GM19193 (cell line): ENCODE measurements around the gene CMC4.

Experiments
- POLR2A ChIP-seq: IDR thresholded peaks from 4 replicates; pipeline ENCODE4 v1.6.1; 2011; ENCODE audit not compliant: insufficient read depth, insufficient read length; ENCODE audit errors: extremely low read depth

The CMC4 gene

DNA sequence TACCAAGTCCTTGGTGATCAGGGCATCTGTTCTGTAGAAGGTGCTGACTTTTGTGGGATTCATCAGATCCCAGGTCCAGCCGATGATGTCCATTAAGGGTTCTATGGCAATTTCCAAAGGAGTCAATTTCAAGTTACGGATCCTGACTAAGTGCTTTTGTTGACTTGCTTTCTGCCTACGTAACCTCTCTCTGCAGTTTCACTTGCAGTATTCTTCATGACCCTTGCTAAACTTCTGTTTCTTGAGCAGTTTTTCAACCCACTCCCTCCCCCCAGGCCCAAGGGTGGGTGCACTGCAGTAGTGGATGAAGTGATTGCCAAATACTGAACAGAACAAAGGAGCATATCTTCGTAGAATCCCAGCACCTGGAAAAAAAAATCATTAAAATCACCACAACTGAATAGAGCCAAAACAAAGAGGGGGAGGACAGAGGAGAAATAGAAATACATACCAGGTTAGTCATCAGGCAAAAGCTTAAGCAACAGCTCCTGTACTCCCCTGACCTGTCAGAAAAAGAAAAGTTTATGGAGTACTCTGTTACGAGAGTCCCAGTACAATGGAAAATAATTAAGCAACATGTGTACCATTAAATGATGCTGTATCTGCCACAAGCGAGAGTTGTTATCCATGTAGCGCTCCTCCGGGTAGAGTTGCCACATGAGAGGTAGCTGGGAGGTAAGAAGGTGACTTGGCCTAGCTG is 5.8 kb downstream of the CMC4 start:
- TF ChIP-seq POLR2A, result no peak

DNA sequence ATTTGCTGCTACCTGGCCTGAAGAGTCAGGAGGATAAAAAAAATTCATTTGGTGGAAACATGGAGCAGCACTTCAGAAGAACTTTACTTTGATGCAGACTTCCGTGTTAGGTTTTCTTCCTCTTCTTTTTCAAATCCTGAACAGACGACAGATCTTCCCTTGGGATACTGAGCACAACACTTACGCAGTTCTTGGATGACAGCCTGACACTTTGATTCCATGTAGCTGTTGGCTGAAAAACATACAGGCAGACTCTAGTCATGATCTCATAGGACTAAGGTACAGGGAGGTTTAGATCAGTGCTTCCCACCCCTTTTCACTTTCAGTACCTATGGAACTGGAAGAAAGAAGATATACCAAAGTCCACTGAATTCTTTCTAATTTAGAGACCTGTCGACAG is 9.2 kb downstream of the CMC4 start:
- TF ChIP-seq POLR2A, result no peak

- no peak for TF ChIP-seq POLR2A
Observed at GRCh38 chrX:155056877-155057792, 13.8 kb downstream of the CMC4 start.

DNA sequence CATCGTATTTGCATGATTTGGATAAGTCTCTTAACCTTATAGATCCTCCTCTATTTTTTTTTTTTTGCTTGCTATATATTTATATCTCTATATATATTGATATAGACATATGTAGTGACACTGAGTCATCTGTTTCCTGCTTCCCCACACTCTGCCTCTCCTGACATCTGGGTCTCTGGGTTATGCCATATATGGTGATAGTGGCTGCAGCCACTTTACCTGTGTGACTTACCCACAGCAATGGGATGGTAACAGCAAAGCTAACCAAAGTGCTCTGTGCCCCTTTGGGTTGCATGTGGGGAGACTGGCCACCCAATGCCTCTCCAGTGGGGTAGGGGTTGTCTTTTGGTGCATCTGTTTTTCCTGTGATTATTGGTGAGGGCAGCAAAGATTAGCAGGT is 14.5 kb downstream of the CMC4 start:
- no peak for TF ChIP-seq POLR2A

DNA sequence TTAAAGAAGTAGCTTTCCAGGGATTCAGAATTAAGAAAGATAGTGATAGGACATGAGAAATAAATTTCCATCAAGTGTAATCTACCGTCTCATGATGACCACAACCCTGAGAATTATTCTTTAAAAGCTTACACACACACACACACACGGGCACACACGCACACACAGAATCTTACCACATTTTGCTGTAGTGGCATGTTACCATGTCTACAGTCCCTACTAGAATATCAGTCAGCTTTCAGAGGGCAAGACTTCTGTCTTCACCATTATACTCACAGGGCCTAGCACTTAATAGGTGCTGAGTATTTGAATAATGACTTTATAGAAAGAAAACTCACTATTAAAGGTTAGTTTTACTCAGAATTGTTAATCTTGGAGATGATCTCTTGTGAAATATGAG is 15.4 kb downstream of the CMC4 start:
- no peak for TF ChIP-seq POLR2A

DNA sequence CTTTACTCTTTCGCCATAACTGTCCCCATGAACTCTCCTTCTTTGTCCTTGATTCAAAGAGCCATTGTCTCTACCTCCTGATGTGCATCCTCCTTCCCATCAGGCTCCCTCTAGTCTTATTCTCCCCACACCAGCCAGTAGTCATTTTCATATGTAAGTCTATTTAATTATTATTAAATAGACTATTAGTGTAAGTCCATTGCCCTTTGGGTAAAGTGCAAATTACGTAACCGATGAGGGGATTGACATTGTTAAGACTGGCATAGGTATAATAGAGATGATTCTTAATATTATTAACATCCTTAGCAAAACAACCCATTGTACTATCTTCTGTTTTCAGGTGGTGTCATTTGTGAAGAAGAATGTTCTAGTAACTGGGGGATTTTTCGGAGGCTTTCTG is 16.7 kb downstream of the CMC4 start:
- TF ChIP-seq POLR2A, result no peak

GRCh38 chrX:155053656-155054055 is 17.3 kb downstream of the CMC4 start:
- no peak for TF ChIP-seq POLR2A

- TF ChIP-seq POLR2A, result no peak
Observed at GRCh38 chrX:155052738-155053498, 18.0 kb downstream of the CMC4 start.

GRCh38 chrX:155048977-155049619 is 21.8 kb downstream of the CMC4 start:
- TF ChIP-seq POLR2A, result no peak

DNA sequence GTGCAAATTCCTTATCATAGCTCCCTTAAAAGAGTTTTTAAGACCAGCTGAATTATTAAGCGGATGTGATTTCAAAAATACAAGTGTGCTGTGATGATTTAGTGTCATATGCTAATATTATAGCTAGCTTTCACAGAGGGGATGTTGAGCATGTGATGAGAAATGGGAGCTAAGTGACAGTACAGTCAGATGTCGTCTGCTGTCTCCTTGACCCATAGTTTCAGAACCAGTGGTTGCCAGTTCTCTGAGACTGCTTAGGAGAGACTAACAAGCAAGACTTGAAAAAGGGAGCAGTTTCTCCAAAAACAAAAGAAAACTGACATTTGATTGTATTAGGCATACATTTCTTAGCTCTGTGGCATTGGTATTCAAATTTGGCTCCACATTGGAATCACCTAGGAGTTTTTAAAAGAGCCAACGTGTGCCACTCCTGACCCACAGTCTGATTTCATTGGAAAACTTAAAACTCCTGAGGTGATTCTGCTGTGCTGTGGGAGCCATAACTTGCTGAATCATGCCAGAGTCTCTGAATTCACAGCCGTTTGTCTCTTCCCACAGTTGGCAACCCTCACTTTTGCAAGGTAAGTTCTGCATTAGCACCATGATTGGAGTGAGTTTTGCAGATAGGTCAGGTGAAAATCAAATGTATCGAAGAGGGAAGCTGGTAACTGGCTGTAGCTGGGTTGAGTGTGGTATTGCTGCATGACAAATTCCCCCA is 24.0 kb downstream of the CMC4 start:
- TF ChIP-seq POLR2A, result no peak

DNA sequence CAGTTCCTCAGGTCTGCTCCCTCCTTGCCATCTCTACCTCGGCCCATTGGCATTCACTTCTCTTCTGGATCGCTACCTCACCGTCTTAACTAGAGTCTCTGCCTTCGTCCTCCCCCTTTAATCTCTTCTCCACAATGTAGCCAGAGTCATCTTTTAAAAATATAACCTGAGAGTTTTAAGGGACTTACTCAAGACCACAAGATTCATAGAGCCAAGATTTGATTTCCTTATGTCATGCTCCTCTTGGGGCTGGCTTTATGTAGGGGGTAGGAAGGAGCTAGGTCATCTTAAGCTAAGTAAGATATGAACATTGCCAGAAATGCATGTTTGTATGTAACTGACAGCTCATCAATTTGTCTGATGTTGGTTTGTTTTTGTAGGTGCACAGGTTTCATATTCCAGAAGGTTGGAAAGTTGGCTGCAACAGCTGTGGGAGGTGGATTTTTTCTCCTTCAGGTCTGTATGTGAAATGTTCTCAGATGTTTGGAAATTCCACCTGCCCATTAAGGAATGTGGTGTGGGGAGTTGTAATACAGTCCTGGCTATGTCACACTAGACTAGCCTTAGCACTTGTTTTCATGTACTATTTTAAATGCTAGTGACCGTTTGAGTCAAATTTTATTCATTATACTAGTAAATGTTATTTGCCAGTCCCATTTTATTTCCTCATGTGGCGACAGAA is 24.7 kb downstream of the CMC4 start:
- no peak for TF ChIP-seq POLR2A

- no peak for TF ChIP-seq POLR2A
Observed at GRCh38 chrX:155035688-155036087, 35.2 kb downstream of the CMC4 start.

GRCh38 chrX:155031657-155032056 is 39.3 kb downstream of the CMC4 start:
- no peak for TF ChIP-seq POLR2A

DNA sequence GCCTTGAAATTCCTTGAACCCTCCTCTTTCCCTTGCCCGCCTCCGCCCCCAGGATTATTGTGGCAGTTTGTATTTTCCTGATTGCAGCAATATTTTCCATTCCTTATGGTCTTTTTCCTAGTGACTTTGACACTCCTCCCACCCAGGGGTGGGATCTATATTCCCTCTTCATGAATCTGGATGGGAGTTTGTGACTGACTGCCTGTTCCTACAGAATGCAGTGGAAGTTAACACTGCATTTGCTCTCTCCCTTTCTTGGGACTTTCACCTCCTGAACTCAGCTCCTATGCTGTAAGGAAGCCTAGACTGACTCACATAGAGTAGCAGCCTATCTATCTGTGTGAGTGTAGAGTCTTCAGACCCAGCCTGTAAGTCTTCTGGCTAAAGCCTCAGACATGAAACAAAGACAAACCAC is 42.1 kb downstream of the CMC4 start:
- no peak for TF ChIP-seq POLR2A
